HG03097 (cell line): ENCODE measurements around the gene RAB1B.

Experiments
- ATAC-seq: cut with Tn5 transposase; IDR thresholded peaks from one replicate; pipeline ENCODE4 v1.9.1; 2021; ENCODE audit not compliant: unreplicated experiment, low FRiP score

The RAB1B gene

GRCh38 chr11:66268244-66268951, at the start of gene RAB1B:
Gene RAB1B, plus strand, starts transcription at chr11:66268639. Its CDS starts 41 bp downstream, at chr11:66268680.
- ATAC-seq: peak; percentile 91

DNA sequence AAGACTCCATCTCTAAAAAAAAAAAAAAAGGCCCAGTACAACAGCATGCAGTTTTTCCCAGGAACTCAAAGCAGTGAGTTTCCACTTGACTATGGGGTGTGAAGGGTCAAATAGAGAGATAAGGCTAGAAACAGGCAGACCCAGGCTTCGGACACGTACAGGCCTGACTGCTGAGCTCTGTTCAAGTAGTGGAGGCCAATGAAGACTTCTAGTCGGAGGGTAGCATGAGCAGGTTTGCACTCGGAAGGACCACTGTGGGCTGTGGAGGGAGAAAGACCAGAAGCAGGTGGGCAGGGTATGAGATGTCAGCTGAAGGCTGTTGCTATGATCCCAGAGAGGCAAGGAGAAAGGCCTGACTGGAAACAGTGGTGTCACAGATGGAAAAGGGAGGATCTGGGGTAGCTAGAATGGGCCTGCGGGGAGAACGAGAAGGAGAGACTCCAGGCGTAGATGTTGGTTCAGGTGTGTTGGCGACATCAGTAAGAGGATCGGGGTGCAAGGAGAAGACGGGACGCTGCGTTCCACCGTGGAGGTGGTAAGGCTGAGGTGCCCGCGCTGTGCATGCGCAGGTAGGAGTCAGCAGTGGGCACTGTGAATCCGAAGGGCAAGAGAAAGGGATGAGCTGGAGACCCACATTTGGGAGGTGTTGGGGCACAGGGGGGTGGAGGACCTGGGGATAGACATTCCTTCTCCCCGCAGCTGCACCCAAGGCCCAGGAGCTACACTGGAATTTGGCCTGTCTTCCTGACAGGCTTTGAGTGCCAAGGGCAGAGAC, 49.4 kb upstream of the RAB1B start:
- ATAC-seq: no peak

- no peak for ATAC-seq
Observed at GRCh38 chr11:66219846-66220565, 48.4 kb upstream of the RAB1B start.

DNA sequence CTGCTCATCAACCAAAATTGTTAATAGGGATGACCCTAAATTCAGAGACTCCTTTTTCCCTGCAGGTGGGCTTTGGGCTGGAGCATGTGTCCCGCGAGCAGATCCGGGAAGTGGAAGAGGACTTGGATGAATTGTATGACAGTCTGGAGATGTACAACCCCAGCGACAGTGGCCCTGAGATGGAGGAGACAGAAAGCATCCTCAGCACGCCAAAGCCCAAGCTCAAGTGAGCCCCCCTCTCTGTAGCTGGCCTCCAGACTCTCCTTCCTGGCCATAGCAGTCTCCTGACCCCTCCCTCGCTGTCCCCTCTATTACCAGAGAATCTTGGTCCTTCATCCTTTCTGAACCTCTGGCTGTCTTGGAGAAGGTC, 47.9 kb upstream of the RAB1B start:
- no peak for ATAC-seq

DNA sequence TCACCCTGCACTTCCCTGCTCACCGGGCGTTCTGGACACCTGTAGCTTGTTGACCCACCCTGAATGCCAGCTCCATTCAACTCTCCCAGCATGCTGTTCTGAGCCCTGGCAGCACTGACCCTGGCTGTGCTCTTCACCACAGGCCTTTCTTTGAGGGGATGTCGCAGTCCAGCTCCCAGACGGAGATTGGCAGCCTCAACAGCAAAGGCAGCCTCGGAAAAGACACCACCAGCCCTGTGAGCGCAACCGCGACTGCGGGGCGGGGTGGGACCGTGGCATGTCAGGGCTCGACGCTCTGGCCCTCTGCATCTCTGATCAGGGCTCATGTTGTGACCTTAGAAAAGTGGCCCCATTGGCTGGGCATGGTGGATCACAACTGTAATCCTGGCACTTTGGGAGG, 47.4 kb upstream of the RAB1B start:
- no peak for ATAC-seq

GRCh38 chr11:66221726-66222236, 46.7 kb upstream of the RAB1B start:
- peak; percentile 6 for ATAC-seq

DNA sequence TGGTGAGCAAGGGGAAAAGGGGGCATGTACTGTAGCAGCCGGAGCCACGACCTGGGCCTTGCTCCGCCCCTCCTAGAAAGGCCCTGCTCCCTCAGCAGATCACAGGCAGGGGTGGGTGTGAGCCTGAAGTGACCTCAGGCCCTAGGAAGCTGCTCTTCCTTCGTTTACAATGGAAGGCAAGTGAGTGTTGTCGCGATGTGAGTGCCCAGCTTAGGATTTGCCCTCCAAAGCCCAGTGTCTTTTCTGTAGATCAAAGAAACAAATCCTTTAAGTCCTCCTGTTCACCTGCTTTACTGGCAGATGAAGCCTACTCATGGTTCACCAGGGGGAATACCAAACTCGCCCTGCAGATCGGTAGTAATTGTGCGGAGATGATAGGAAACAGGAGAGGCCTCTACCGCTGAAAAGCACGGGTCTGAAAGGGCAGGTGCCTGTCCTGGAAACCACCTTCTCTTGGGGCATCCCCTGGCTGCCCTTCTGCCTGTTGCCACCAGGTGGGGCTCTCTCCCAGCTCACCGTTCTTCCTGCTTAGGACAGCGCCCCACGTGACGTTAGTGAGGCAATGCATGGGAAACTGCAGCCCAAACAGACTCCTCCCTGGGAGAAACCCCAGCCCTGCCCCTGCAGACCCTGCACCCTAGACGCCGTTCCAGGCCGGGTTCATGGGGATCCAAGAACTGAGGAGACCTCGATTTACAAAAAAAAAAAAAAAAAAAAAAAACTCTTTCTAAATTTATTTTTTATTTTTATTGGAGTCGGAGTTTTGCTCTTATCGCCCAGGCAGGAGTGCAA, 45.9 kb upstream of the RAB1B start:
- ATAC-seq: peak; percentile 70

- no peak for ATAC-seq
Observed at GRCh38 chr11:66224226-66224855, 44.1 kb upstream of the RAB1B start.

- no peak for ATAC-seq
Observed at GRCh38 chr11:66225066-66225465, 43.4 kb upstream of the RAB1B start.

DNA sequence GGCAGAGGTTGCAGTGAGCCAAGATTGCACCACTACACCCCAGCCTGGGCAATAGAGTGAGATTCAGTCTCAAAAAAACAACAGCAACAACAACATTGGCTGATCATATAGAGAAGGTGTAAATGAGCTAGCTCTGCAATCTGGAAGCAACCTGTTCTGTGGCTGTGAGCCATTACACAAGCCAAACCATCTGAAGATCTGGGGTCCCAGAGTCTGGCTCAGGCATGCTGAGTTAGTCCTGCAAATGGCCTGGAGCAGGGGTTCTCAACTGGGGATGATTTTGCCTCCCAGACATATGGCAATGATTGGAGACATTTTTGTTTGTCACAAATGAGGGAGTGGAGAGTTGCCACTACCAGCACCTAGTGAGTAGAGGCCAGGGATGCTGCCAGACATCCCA, 42.3 kb upstream of the RAB1B start:
- ATAC-seq: no peak

GRCh38 chr11:66227700-66228099, 40.7 kb upstream of the RAB1B start:
- ATAC-seq: no peak

DNA sequence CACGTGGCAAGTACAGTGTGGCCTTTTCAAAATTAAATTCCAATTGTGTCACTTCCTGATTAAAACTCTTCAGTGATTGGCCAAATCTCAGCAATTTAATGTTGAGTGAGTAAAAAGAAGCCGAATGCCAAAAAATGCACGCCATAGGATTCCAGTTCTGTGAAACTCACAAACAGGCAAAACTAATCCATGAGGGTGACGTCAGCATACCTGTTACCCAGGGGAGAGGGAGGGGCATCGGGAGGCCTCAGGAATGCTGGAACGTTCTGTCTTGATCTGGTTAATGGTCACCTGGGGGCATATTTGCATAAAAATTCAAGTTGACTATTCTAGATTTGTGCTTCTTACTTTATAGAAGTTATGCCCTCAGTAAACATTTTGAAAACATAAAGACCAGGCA, 39.9 kb upstream of the RAB1B start:
- ATAC-seq: no peak

DNA sequence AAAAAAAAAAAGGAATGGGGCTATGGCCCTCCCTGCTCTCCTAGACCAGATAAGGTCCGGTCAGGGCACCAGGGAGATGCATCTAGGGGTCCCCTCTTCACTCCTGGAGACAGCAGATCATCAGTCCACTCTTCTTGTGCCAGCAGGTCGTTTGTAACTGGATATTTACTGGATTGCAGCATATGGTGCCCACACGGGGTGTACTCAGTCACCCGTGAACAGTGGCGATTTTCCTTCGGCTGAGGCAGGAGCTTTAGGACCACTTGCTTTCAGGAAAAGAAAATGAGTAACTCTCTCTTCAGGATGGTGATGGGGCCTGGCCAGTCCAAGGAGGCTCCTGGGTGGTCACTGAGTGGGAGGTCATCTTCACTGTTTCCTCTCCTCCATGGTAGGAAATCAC, 38.3 kb upstream of the RAB1B start:
- ATAC-seq: no peak

DNA sequence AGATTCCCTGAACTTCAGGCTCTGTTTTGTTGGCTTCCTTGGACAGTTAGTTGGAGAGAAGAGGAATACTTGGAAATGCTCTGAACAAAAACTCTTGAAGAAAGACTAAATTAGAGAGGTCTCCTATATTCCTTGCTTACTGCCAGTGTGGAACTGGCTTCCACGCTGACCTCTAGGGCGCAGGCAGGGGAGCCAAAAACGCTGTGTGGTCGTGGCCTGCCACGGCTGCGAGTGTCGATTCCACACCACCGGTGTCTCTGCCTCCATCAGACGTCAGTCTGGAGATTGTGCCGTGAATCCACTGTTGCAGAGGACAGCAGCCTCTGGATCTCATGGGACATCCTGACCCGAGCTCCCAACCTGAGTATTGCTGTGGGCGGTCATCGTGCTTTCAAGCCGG, 37.5 kb upstream of the RAB1B start:
- ATAC-seq: no peak

- ATAC-seq: no peak
Observed at GRCh38 chr11:66231561-66231960, 36.9 kb upstream of the RAB1B start.

DNA sequence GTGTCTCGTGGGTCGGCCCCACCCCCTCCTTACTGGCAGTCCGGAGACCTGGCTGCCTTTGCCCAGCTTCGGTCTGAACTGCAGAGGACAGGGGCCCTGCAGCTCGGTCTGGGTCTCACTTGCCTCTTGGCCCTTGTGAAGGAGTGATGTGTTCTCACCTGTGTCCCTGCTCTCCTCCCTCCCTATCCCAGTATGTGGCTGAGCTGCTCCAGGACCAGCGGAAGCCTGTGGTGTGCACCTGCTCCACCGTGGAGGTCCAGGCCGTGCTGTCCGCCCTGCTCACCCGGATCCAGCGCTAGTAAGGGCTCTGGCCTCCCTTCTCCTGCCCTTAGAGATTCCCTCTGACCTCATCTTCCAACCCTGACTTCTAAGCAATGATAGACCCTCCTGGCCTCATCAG, 35.7 kb upstream of the RAB1B start:
- no peak for ATAC-seq

- no peak for ATAC-seq
Observed at GRCh38 chr11:66233301-66233700, 35.1 kb upstream of the RAB1B start.

GRCh38 chr11:66235141-66235540, 33.3 kb upstream of the RAB1B start:
- ATAC-seq: no peak

DNA sequence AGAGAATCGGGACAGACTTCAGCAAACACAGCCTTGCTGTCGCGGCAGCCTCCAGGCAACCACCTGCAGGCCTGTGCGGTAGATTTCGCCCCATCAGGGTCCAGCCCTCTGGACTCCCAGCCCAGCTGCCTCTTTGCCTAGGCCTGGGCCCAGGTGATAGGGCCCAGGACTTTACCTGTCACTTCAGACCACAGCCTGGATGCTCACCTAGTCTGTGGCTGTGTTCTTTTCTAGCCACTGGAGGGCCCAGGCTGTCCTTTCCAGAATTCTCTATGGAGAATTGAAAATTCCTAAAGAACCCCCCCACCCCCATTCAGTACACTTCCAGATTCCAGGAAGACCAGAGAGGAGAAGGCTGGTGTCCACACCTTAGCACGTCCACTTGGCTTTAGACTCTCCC, 30.6 kb upstream of the RAB1B start:
- ATAC-seq: no peak

- no peak for ATAC-seq
Observed at GRCh38 chr11:66238786-66239413, 29.5 kb upstream of the RAB1B start.
